Coronary artery (tissue), 2 donors: ENCODE results near the gene CSTPP1.

Source experiments
- DNase-seq: peaks from one replicate; pipeline ENCODE4 v3.0.0-alpha.2; 2017; ENCODE audit warnings: low spot score
- H3K27ac ChIP-seq, 2 donors: fragments of 200-600 bp; sonication (generic); one replicate each; pipeline ENCODE4 v1.5.1; 2016 to 2019
- H3K4me3 ChIP-seq: fragments of 200-600 bp; sonication (generic); 2 replicates; pipeline ENCODE4 v1.5.1; 2016; ENCODE audit warnings: mild to moderate bottlenecking, moderate library complexity
- TF ChIP-seq, protein P1 (sequence below): fragments of 200-600 bp; sonication (generic); IDR thresholded peaks from one replicate; pipeline ENCODE4 v1.5.1; 2019; ENCODE audit warnings: antibody characterized with exemption

Gene CSTPP1

DNA sequence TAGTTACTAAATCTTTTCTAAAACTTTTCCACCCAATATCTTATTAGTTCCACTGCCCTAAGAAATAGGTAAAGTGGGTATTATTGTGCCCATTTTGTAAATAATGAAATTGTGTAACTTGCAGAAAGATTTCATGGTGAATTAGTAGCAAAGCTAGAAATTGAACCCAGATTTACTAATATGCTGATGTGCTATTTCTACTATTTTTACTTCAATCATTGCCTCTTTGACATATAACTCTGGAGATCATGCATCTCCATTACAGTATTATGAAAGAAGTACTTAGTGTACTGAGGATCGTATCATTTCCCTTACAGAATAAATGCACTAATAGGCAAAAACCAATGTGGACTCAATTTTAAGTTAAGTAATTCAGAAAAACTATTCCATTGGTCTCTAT, 119.0 kb downstream of the CSTPP1 start:
- H3K4me3 ChIP-seq, result no peak overlapping the region
- TF ChIP-seq, protein P1, sequence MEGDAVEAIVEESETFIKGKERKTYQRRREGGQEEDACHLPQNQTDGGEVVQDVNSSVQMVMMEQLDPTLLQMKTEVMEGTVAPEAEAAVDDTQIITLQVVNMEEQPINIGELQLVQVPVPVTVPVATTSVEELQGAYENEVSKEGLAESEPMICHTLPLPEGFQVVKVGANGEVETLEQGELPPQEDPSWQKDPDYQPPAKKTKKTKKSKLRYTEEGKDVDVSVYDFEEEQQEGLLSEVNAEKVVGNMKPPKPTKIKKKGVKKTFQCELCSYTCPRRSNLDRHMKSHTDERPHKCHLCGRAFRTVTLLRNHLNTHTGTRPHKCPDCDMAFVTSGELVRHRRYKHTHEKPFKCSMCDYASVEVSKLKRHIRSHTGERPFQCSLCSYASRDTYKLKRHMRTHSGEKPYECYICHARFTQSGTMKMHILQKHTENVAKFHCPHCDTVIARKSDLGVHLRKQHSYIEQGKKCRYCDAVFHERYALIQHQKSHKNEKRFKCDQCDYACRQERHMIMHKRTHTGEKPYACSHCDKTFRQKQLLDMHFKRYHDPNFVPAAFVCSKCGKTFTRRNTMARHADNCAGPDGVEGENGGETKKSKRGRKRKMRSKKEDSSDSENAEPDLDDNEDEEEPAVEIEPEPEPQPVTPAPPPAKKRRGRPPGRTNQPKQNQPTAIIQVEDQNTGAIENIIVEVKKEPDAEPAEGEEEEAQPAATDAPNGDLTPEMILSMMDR, result no peak
- no peak for DNase-seq
- no peak overlapping the region for H3K27ac ChIP-seq

DNA sequence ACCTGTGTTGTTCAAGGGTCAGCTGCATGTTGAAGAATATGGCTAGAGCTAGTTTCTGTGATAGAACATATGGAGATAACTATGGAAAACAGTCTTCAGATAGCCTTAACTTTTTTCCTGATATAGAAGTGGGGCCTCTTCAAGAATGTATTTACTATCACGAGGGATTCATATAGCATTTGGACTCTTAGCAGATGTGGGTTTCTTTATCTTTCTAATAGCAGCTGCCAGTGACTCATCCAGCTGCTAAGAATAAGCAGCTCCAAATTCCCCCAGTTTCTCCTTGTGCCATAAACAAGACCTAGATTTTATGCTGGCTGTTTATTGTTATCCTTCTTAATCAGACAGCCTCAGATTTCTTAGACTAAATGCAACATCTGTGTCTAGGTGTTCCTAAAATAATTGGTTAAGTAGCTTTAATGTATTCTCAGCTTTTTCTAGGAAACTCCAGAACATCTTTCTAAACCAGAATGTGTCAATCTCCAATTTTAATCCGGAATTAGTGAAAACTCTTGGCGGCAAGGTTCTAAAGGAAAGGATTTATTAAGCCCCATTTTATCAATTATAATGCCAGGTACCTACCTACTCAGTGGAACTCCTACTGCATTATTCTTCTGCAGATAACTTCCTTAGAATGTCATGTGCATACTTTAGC, 119.8 kb downstream of the CSTPP1 start:
- Histone ChIP-seq H3K27ac (no peak overlapping the region), H3K4me3 (no peak overlapping the region)
- no peak for DNase-seq
- TF ChIP-seq, protein P1, result no peak

DNA sequence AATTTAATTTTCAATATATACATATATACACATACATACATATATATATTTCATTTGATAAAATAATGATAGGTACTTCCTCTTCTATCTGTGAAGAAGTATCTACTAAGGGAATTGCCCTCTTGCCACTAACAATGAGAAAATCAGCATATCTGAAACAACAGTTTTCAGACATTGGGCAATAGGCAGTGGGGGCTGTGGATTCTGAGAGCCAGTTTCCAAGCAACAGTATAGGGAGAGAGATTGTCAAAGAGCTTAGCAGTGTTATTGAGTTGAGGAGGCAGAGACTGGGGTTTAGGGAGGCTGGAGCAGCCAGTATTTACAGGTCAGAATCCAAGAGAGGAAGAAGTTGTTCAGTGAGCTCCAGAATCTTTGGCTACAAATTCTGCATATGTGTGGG, 120.8 kb downstream of the CSTPP1 start:
- DNase-seq, result no peak
- TF ChIP-seq, protein P1, result no peak
- Histone ChIP-seq H3K27ac (no peak overlapping the region), H3K4me3 (no peak overlapping the region)

DNA sequence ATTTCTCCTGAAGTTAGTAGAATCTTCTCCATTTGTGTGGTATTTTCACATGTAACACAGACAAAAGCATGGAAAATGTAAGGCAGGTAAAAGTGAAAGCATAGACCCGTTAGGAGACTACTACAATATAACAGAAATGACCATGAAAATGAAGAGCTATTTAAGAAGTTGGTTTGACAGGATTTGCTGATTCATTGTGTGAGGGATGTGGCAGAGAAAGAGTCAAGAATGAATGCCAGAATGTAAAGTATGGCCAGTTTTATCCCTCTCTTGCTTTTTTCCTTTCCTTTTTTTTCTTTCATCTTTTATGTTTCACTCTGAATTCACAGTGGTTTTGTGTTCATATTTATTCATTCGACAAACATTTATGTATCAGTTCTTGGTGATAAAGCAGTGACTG, 124.2 kb downstream of the CSTPP1 start:
- DNase-seq, result no peak
- no peak overlapping the region for H3K4me3 ChIP-seq
- H3K27ac ChIP-seq, result no peak overlapping the region
- TF ChIP-seq, protein P1, result no peak

DNA sequence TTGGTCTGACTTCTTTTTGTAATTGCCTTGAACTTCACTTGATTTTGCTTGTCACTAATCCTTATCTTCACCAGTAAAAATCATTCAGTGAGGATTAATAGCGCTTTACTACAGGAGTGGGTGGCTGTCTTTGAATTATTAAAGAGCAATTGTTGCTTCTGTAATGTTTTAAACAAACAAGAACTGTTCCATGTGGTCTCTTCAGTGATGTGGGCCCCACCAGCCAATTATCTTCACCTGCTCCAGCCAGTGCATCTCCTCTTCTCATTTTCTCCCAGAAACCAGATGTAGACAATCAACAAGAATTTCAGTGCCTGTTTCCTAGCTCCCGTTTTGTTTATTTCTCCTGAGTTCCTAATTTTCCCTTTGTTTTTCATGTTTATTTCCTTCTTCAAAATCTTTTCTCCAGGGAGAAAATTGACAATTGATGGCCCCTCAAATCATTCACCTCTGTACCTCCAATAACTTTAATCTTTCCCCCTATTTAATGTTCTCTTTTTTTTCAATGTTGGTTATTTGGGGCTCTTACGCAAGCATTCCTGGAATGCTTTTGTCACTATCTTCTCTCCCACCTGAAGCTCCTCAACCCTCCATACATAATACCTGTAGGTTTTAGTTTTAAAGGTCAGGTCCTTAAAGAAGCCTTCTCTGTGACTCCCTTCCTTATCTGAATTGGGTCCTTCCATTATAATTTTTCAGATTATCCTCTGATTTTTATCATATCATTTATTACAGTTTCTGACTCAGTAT, 125.0 kb downstream of the CSTPP1 start:
- TF ChIP-seq, protein P1, result no peak
- no peak for DNase-seq
- Histone ChIP-seq H3K4me3 (no peak overlapping the region), H3K27ac (no peak overlapping the region)

DNA sequence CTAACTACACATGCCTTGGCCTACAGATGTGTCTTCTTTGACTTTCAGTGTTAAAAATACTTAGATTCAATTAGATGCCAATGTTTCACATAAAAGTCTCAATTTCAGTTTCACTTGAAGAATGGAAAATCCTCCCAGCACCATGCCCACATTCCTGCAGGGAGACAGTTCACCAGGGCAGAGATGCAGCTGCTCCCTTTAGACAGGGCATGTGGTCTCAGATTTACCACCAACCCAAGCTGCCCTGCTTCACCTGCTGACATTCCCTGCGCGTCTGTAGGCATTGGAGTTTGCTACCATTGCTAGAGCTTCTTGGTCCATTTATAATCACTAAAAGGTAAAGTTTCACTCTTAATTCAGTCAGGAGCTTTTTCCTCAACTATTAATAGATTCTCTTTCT, 126.2 kb downstream of the CSTPP1 start:
- no peak for DNase-seq
- H3K27ac ChIP-seq, result no peak overlapping the region
- H3K4me3 ChIP-seq, result no peak overlapping the region
- TF ChIP-seq, protein P1, result no peak

DNA sequence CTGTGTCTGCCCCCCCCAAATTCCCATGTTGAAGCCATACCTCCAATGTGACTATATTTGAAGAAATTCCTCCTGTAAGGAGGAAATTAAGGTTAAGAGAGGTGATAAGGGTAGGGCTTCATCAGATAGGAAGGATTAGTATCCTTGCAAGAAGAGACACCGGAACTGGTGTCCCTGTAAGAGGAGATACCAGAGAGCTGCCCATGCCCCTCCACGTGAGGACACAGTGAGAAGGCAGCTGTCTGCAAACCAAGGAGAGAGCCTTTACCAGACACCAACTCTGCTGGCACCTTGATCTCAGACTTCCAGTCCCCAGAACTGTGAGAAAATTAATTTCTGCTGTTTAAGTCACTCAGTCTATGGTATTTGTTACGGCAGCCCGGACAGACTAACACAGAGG, 130.8 kb downstream of the CSTPP1 start:
- Histone ChIP-seq H3K27ac (no peak overlapping the region), H3K4me3 (no peak overlapping the region)
- TF ChIP-seq, protein P1, result no peak
- no peak for DNase-seq
